Endothelial cell (in vitro differentiated cells): ENCODE data around the gene TBXA2R. TPM values are rescaled to one million over a fixed set of nuclear protein-coding genes. Genes with fewer than 3 reads are reported as not detected.

Source experiments
- DNase-seq: peaks from one replicate; pipeline ENCODE4 v3.0.0; 2021; ENCODE audit warnings: low spot score
- H3K27ac Mint-ChIP-seq: one replicate; pipeline ENCODE4 v1.8.0; 2021; ENCODE audit warnings: mixed read lengths, inconsistent platforms; ENCODE audit not compliant: unreplicated experiment
- H3K27me3 Mint-ChIP-seq: one replicate; pipeline ENCODE4 v1.8.0; 2021; ENCODE audit warnings: mild to moderate bottlenecking, moderate library complexity, mixed read lengths, inconsistent platforms; ENCODE audit not compliant: unreplicated experiment
- H3K36me3 Mint-ChIP-seq: one replicate; pipeline ENCODE4 v1.8.0; 2021; ENCODE audit warnings: mild to moderate bottlenecking, low read depth, mixed read lengths, inconsistent platforms; ENCODE audit not compliant: unreplicated experiment
- H3K4me1 Mint-ChIP-seq: one replicate; pipeline ENCODE4 v1.8.0; 2021; ENCODE audit warnings: mild to moderate bottlenecking, mixed read lengths, inconsistent platforms; ENCODE audit not compliant: unreplicated experiment
- H3K4me3 Mint-ChIP-seq: one replicate; pipeline ENCODE4 v1.8.0; 2021; ENCODE audit warnings: mild to moderate bottlenecking, mixed read lengths, inconsistent platforms; ENCODE audit not compliant: unreplicated experiment
- H3K9me3 Mint-ChIP-seq: one replicate; pipeline ENCODE4 v1.8.0; 2021; ENCODE audit warnings: mixed read lengths, inconsistent platforms; ENCODE audit not compliant: unreplicated experiment
- total RNA-seq: library from RNA; stranded (reverse); fragmentation: NEBNext Ultra II Directional; extraction: Animal tissue kit (Norgen Biotek cat#: 25700); gene quantifications from one replicate; pipeline ENCODE4 v1.2.1, GENCODE V29; 2021; ENCODE audit not compliant: unreplicated experiment
- TF ChIP-seq, protein P1 (sequence below): fragments of 200-600 bp; sonication (generic); IDR thresholded peaks from one replicate; pipeline ENCODE4 v1.5.0; 2021; ENCODE audit warnings: antibody characterized with exemption; ENCODE audit not compliant: unreplicated experiment

Gene TBXA2R
- total RNA-seq, 1 donor from 2014 or later: 7.3 TPM

- Mint-ChIP-seq H3K4me1 (peaks cover 6% of the 10 kb centered on the region), H3K9me3 (no peaks in the 10 kb centered on the region), H3K4me3 (peak overlapping the region; percentile 49), H3K36me3 (peaks cover 14% of the 10 kb centered on the region), H3K27ac (no peak overlapping the region), H3K27me3 (peaks cover 10% of the 10 kb centered on the region)
- no peak for DNase-seq
- TF ChIP-seq, protein P1, sequence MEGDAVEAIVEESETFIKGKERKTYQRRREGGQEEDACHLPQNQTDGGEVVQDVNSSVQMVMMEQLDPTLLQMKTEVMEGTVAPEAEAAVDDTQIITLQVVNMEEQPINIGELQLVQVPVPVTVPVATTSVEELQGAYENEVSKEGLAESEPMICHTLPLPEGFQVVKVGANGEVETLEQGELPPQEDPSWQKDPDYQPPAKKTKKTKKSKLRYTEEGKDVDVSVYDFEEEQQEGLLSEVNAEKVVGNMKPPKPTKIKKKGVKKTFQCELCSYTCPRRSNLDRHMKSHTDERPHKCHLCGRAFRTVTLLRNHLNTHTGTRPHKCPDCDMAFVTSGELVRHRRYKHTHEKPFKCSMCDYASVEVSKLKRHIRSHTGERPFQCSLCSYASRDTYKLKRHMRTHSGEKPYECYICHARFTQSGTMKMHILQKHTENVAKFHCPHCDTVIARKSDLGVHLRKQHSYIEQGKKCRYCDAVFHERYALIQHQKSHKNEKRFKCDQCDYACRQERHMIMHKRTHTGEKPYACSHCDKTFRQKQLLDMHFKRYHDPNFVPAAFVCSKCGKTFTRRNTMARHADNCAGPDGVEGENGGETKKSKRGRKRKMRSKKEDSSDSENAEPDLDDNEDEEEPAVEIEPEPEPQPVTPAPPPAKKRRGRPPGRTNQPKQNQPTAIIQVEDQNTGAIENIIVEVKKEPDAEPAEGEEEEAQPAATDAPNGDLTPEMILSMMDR: no peak
Measured at GRCh38 chr19:3623716-3624115, 17.0 kb upstream of the TBXA2R start.

GRCh38 chr19:3622224-3622623, 15.5 kb upstream of the TBXA2R start:
- H3K27ac Mint-ChIP-seq: no peak overlapping the region
- TF ChIP-seq, protein P1: no peak
- H3K4me1 Mint-ChIP-seq: peaks cover 6% of the 10 kb centered on the region
- no peak for DNase-seq
- no peaks in the 10 kb centered on the region for H3K9me3 Mint-ChIP-seq
- peaks cover 14% of the 10 kb centered on the region for H3K36me3 Mint-ChIP-seq
- H3K4me3 Mint-ChIP-seq: no peak overlapping the region
- H3K27me3 Mint-ChIP-seq: peaks cover 10% of the 10 kb centered on the region

DNA sequence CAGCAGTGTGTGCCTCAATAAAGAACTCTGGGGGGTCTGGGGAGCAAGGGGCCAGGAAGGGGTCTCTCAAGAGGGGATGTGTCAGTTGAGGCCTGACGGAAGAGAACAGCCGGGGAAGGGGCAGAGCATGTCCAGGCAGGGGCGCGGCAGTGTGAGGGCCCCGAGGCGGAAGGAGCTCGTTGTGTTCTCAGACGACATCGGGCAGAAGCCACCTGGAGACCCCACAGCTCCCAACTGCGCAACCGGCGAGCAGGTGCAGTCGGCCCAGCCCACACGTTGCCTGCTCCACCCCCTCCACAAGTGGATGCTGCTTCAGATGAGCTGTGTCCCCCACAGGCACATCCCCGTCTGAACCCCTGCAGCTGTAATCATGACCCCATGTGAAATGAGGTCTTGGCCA, 15.0 kb upstream of the TBXA2R start:
- H3K27me3 Mint-ChIP-seq: peaks cover 8% of the 10 kb centered on the region
- H3K4me1 Mint-ChIP-seq: peaks cover 6% of the 10 kb centered on the region
- no peak for DNase-seq
- H3K9me3 Mint-ChIP-seq: no peaks in the 10 kb centered on the region
- no peak overlapping the region for H3K27ac Mint-ChIP-seq
- H3K4me3 Mint-ChIP-seq: no peak overlapping the region
- TF ChIP-seq, protein P1: no peak
- peaks cover 11% of the 10 kb centered on the region for H3K36me3 Mint-ChIP-seq

DNA sequence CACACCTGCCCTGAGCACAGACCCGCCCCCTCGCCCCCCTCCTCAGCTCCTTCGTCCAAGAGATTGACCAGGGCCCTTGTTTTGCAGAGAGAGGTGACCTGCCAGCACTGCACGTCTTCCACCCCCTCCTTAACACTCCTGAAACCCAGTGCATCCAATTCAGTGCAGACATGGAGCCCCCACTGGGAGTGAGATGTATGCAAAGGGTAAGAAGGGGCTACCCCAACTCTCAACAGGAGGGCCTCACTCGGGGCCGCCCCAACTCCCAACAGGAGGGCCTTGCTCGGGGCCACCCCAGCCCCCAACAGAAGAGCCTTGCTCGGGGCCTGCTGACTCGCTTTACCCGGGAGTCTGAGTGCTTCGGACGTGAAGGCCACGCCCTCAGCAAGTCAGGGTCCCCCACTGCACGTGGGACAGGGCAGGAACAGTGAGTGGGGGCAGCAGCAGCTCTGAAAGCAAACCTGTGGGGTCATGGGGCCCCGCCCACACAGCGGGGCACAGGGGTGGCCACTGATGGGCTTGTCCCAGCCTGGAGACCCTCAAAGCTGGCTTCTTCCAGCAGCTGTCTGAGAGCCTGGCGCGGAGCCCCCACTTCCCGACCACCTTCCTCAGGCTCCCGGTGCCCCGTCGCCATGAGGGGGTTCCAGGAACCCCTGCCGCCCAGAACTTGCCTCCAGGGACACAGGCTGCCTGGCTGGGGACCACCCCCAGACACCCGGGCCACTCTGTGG, 14.3 kb upstream of the TBXA2R start:
- Mint-ChIP-seq H3K27ac (no peak overlapping the region), H3K27me3 (peaks cover 6% of the 10 kb centered on the region), H3K9me3 (no peaks in the 10 kb centered on the region), H3K4me1 (peaks cover 4% of the 10 kb centered on the region), H3K4me3 (no peak overlapping the region), H3K36me3 (peaks cover 9% of the 10 kb centered on the region)
- no peak for DNase-seq
- TF ChIP-seq, protein P1: no peak

DNA sequence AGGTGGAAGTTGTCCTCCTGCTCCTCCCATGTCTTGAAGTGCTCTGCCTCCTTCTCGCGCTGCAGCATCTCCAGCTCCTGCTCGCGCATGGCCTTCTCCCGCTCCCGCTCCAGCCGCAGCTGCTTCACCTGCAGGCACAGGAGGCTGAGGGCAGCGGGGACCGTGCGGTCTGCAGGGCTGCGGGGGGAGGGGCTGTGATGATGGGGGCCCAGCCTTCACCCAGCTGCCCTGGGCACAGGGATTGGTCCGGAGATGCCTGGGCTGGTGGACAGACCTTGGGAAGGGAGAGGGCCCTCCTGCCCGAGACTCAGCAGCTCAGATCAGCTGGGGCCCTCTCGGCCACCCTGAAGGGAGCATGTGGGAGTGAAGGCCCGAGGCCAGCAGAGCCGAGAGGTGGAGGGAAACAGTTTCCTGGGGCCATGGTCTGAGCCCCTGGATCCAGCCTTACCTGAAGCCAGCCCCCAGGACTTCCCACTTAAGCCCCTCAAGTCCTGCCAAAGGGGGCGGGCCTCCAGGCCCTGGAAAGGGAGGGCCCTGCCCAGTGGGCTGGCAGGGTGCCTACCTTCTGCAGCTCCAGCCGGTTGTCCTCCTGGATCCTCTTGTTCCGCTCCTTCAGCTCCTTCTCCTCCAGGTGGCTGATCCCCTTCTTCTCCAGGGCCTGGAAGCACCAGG, 13.6 kb upstream of the TBXA2R start:
- TF ChIP-seq, protein P1: no peak
- H3K36me3 Mint-ChIP-seq: peaks cover 8% of the 10 kb centered on the region
- peaks cover 2% of the 10 kb centered on the region for H3K4me1 Mint-ChIP-seq
- no peaks in the 10 kb centered on the region for H3K9me3 Mint-ChIP-seq
- DNase-seq: no peak
- H3K27ac Mint-ChIP-seq: no peak overlapping the region
- no peak overlapping the region for H3K4me3 Mint-ChIP-seq
- H3K27me3 Mint-ChIP-seq: peaks cover 4% of the 10 kb centered on the region
